ENCODE results near the gene USP28.
A peak's percentile ranks its signal among the peaks of the same experiment; 100 is the strongest.

Gene USP28

DNA sequence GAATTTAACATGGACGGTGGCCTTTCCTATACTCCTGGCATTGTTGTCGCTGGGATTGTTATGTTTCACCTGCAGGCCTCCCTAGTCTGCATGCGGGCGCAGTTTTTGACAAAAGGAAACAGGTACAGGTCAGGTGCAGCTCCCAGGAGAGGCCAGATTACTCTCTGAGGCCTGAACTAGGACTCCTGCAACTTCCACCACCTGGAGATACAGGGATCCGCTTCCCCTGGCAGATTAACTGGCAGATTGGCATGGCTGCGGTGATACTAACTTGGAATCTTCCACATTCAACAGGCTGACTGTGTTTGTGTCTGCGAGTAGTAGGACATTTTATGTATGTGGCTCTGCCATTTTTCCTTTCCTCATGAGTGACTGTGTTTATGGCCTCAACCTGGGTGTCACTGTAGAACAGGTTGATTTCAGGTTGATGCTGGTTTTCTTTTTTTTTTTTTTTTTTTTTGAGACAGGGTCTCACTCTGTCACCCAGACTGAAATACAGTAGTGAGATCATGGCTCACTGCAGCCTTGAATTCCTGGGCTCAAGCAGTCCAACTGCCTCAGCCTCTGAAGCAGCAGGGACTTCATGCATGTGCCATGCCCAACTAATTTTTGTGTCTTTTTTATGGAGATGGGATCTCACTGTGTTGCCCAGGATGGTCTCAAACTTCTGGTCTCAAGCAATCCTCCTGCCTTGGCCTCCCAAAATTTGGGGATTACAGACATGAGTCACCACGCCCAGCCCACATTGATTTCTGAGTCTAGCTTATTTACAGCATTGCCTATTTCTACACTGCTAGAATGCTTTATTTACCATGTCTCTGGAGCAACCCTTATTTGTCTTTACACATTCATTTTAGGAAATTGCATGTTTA lies 1.7 kb upstream of the USP28 start:
- peak in 1 of 2 experiments; percentile 3 for DNase-seq

DNA sequence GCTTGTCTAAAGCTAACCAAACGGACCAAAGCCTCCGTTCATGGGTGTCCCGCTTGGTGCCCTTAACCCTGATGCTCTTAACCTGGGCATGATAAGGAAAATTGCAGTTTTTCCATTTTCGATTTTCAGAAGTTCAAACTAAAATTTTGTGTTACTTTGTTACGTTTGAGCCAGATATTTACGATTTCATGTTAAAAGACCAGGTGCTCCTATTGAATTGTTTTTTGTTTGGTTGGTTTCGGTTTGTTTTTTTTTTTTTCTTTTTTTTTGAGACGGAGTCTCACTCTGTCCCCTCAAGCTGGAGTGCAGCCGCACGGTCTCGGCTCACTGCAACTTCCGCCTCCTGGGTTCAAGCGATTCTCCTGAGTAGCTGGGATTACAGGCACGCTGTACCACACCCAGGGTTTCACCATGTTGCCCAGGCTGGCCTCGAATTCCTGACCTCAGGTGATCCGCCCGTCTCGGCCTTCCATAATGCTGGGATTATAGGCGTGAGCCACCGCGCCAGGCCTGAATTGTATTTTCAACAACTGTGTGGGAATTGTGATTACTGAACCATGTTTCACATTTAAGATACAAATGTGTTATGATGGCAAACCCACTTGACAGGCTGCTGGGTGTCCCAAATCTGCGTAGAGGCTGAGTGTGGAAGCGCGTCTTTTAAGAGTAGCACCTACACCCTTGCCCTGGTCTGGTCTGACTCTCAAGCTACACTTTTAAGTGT lies 864 bp upstream of the USP28 start:
- peak in 1 of 2 experiments; percentile 3 for DNase-seq

DNA sequence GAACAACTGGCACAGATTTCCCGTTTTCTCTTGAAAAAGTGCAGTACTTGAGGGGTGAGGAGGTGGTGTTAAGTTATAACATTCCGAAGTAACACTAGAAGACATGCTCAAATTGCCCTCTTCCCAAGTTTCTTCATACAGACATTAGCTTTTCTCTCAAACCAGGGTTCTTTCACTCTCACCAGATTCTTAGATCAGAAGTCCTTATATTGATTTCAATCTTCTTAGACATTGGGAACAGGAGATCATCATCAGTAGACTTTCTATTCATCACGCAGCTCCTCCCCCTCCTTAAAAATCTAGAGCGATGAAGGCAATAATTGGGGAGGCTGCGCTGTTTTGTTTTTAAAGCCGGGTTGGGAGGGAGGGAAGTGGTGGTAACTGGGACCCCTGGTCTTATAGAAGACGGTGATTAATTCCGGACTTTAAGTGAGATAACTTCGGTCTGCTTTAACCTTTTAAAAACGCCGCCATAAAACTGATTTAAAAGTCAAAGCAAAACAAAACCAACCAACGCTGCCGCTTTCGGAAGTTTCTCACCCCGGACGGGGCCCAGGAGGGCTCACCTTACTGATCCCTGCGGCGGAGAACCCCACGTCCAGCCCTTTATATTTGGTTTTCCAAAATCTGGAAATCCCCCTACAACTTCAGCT lies 665 bp downstream of the USP28 start:
- no peak for DNase-seq

DNA sequence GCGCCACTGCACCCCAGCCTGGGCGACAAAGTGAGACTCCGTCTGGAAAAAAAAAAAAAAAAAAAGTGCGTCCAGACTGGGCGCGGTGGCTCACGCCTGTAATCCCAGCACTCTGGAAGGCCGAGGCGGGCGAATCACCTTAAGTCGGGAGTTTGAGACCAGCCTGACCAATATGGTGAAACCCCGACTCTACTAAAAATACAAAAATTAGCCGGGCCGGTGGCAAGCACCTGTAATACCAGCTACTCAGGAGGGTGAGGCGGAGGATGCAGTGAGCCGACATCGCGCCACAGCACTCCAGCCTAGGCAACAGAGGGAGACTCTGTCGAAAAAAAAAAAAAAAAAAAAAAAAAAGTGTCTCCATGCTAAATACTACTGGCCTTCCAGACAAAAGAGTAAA lies 1.3 kb downstream of the USP28 start:
- peak in 1 of 2 experiments; percentile 3 for DNase-seq

DNA sequence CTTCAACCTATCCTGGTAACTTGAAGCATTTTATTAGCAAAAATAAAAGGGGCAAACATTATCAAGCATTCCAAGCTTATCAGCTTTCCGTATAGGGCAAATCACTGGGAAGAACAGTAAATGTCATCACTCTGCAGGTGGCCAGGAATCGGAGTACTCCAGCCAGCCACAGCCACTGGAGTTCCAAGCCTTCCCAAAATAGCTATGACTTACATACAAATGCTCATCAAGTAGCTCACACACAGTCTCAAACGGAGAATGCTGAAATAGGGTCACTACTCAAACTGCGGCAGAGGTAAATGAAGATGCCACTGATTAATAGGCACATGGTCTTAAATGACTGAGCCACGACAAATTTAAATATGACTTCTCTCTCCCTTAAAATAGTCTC lies 2.1 kb downstream of the USP28 start:
- DNase-seq, result no peak

DNA sequence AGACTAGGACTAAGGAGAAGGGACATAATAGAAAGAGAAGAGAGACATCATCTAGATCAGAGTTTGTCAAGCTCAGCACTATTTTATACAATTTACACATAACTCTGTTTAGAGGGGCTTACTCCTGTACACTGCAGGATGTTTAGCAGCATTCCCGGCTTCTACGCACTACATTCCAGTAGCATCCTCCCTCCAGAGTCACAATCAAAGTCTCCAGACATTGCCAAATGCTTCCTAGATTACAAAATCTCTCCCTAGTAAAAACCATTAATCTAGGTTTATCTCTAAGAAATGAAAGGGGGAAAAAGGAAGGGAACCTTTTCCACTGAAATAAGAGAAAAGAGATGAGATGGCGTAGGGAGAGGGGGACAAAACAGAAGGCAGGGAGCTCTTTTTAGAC lies 4.0 kb downstream of the USP28 start:
- no peak for DNase-seq

DNA sequence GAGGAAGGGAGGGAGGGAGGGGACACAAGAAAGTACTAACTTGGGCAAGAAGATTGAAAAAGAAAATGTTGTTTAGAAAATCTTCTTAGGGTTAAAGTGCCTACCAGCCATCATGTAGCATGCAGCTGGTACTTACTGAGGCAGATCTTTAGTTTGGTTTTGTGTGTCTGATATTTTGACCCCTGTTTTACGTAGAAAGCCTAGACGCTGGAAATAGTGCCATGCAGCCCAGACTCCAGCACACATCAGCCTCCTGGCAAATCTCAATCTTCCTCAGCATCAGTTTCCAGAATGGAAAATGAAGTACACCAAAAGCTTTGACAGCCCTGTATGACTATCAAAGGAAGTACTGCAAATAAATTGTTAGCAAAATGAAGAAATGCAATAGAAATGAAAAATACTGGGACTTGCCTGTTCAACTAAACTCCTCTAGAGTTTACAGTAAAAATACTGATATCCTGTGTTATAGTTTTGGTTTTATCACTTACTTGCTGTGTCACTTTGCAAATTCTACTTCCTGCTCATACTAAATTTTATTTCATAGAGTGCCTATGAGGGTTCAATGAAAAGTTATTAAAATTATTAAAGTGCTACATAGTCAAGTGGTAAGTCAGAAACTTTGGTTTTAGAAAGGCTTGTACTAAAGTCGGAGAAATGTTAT lies 7.4 kb downstream of the USP28 start:
- DNase-seq, result no peak

DNA sequence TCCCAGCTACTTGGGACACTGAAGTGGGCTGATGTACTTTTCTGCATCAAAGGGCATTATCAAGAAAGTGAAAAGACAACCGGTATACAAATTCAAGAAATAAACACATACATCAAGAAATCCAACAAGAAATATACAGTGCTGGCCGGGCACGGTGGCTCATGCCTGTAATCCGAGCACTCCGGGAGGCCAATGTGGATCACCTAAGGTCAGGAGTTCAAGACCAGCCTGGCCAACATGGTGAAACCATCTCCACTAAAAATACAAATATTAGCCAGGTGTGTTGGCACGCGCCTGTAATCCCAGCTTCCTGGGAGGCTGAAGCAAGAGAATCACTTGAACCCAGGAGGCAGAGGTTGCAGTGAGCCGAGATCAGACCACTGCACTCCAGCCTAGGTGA lies 9.5 kb downstream of the USP28 start:
- DNase-seq, result no peak

DNA sequence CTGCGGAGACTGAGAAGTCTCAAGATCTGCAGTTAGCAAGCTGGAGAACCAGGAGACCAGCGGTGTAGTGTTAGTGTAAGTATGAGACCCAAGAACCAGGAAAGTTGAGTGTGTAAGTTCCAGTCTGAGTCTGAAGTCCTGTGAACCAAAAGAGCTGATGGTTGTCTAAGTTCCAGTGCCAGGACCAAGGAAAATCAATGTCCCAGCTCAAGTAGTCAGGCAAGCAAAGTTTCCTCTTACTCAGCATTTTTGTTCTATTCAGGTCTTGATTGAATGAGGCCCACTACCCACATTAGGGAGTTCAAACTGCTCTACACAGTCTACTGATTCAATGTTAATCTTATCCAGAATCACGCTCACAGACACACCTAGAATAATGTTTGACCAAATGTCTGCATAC lies 11.0 kb downstream of the USP28 start:
- no peak for DNase-seq

DNA sequence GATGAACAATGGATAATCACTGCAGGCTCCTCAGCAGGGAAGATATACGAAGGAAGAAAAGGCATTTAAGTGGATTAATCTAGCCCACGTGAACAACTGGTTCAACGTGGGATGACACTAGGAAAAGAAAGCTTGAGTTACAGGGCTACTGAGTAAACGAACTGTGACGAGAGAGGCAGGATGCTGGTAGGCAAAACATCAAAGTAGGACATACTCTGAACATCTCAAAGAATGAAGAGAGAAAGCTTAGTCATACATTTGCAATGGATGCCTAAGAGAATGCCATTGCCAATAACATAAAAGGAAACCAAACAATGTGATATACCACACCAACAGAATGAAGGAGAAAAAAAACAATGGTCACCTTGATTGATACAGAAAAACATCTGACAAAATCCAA lies 12.9 kb downstream of the USP28 start:
- no peak for DNase-seq

DNA sequence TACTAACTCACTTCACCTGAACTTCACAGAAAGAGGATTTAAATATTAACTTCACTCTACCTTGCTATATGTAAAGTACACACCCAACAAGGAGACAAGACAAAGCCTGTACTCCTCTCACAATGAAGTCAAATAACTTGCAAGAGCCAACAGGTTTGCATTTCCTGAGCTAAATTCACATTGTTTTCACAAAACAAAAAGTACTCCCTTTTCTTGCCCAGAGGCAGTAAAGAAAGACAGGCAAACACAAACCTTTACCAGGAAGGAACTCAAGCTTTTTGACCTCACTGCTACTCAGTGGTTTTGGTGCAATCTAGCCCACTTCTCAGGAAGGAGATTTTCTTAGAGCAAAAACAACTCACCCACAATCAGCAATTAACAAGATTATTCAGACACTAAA lies 15.7 kb downstream of the USP28 start:
- DNase-seq, result no peak

DNA sequence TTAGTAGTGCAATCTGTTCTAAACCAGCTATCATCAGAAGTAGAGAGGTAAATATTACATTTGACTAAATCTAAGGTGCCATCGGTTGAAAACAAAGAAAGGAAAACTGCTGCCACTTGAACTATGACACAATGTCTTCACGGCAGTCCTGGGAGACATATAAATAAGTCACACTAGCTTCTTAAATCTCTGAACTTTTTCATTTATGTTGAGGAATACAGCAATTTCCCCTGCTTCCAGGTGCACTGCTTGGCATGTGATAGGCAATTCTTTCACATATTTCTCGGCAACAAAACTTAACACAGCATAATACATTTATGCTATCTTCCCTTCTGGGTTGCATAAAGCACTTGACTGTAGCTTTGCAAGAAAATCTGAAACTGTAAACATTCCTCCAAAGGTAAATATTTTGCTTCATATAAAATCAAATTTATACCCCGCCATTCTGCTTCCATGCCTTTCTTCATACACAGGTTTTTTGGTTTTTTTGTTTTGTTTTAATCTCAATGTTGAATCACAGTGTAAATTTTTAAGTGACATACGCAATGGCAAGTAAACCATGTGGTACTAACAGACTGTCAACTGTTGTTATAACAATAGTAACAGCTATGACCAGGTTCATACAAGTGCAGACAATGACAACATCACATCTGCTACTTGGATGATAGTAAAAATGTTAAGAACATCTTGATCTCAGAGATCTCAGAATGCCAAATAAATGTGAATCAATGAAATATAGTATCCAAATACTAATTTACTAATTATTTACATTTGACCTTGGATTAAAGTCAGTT lies 18.2 kb downstream of the USP28 start:
- no peak for DNase-seq

DNA sequence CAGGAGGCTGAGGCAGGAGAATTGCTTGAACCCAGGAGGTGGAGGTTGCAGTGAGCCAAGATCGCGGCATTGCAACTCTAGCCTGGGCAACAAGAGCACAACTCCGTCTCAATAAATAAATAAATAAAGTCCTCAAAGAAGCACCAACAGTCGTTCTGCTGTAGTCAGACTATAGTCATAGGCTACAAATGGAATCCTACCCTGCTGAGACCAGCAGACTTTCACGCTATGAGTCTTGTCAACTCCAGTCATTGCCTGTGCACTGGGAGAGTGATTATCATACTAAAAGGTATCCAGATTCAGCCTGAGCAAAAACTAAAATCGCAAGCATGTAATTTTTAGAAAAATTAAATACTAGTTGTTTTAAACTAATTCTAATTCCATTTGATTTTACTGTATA lies 19.6 kb downstream of the USP28 start:
- DNase-seq, result no peak

DNA sequence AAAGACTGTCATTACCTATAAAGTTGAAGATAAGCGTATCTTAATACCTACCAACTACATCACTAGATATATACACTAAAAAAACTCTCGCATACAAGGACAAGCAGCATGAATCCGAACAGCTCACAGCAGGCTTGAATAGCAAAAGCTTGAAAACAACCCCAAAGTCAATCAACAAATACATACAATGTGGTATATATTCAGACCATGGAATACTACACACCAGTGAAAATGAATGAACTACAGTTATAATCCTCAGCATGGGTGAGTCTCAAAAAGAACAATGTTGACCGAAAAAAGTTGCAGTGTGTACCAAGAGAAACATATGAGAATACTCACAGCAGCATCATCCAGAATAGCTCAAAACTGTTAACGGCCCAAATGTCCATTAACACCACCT lies 25.2 kb downstream of the USP28 start:
- no peak for DNase-seq

DNA sequence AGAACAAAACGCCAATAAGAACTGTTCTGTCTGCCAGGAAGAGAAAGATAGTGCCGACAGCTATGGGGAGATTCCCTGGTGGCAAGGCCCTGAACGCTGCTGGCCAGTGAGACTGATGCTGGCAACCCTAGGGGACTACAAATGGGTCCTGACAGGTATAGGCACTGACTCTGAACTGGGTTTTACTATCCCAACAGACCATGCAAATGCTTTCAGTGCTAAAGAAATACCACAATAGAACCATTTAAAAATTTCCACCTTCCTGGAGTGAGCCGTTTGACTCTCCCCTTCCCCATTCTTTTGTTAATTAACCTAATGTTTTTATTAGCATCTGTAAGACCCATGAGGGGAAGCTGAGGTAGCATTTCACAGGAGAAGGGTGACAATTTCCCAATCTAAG lies 25.7 kb downstream of the USP28 start:
- DNase-seq, result no peak

DNA sequence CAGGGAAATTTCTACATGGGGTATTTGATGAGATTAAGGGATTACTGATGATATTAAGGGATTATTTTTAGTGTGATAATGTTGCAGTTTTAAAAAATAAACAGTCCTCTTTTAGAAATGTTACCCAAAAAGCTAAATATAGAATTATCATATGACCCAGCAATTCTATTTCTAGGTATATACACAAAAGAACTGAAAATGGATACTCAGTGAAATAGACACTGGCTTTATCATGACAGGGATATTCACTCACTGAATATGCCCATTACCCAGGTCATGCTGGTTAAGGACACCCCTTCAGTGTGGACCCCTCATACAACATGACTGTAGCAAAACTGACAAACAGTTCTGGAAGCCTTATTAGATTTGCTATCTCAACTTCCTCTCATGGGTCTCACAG lies 27.8 kb downstream of the USP28 start:
- no peak for DNase-seq

DNA sequence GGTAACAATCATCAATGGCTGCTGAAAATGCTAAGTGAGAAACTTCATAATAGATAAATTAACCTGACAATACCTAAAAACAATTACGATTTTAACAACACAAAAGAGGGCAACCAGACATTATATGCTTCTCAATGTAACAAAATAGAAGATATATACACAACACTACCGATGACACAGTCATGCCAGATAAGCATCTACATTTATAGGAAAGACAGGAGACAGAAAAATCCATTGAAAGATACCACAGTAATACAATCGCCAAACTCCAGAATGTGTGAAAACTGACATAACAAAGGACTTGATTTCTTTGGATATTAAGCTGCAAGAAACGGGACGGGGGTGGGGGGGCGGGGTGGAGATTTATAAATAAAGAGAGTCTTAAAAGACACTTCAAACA lies 28.3 kb downstream of the USP28 start:
- DNase-seq, result no peak

DNA sequence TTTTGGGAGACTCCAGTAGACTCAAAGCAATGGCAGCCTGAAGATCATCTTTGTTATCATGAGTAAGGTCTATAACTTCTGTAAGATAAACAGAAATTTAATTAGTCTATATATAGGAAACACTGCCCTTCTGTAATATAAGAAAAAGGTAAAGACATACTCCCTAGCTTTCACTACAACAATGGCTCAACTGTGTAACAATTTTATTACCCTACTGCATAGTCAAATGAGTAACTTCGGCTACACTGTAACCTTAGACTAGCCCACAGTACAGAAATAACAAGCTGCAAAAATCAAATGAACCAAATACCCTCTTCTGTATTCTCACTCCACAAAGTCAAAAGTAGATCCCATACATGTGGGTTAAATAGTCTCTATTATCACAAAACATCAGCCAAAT lies 33.7 kb downstream of the USP28 start:
- no peak for DNase-seq

DNA sequence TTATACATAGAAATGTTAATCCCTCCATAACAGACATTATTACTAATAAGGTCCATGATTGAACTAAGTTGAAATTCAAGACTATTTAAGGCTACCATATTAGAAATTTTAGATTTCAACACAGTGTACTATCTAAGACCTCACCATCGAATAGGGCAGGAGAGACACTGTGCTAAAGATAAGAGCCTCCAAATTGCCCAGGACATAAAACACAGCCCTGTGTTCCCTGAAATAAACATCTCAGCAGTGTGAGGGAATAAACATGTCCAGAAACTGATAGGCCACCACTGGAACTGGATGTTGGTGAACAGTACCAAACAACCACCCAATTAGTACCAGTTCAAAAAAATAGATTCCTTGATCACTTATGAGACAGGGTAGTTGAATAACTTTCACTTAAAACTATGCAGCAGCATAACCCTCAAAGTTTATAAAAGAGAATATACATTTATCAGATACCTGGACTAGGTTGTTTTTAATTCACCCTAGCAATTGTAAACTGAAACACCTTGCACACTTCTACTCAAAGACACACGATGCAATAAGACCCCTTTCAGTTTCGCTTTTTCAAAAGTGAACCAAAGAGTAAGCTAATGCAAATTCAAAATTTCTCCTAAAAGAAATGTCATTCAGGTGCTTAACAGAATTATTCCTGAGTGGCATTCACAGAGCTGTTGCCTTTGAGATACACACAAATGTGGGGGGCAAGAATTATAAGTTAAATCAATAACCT lies 34.3 kb downstream of the USP28 start:
- DNase-seq, result no peak

DNA sequence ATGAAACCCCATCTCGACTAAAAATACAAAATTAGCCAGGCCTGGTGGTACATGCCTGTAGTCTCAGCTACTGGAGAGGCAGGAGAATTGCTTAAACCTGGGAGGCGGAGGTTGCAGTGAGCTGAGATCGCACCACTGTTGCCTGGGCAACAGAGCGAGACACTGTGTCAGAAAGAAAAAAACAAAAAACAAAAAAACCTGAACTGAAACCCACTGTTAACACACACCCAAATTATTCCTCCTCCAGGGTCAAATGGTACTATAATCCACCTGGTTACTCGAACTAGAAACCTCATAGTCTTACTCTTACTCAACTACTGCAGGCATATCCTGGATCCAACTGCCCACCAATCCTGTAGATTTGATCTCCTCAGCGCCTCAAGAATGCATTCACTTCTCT lies 35.5 kb downstream of the USP28 start:
- DNase-seq, result no peak

DNA sequence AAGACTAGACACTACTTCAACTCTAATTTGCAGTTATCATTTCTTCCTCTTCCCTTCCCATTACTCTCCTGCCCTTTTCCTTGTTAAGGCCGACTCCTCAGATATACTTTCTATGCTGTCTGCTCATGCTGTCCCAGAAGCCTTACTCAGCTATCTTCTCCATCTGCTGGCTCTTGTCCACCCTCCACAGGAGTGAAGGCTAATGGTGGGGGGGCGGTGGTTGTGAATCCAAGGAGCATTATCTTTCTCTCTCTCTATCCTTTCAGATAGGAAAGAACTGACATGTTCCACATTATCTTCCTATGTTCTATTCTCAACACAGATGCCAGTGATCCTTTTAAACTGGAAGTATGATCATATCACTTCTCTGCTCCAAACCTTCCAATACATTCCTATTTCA lies 37.4 kb downstream of the USP28 start:
- DNase-seq, result no peak

DNA sequence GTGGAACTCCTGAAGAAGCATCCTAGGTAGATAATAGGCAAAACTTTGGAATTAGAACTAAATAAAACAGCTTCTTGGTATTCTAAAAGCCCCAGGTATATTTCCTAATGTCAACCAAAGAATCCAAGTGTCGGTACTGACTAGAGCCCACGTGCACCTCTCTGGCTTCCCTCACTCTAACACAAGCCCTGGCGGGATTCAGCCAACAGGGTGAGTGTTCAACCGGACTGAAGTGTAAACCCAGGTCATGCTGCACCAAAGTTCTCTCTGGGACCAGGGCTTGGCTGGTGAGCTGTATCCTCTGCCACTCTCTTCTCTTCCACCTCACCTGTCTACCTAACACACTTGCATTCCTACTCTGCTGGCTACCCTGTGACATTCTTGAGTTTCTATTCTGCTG lies 40.1 kb downstream of the USP28 start:
- no peak for DNase-seq

All from activated CD4-positive, alpha-beta T cell treated with anti-CD3 and anti-CD28 coated beads, Interleukin-2, amount 50 U/mL, for 48 hours (primary cell).